Measurements from ENCODE around the gene CYP46A1.

DNA sequence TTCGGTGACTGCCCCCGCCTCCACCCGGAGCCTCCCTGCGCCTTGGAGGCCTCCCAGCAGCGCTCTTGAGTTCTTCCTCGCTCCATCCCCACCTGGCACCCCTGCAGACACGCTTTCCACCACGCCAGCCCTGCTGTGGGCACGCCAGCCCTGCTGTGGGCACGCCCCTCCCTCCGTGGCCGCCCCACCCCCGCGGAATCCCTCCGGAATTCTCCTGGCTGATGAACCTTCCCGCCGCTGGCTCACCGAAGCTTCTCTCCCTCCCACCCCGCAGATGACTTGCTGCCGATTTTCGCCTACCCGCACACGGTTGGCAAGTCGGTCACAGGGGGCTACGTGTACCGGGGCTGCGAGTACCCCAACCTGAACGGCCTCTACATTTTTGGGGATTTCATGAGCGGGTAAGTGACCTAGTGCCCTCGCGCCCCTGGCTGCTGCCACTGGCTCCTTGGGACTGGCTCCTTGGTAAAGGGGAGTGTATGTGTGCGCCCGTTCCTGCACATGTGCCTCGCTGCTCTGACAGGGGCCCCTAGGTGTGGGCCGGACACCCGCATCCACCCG, 24.0 kb upstream of the CYP46A1 start:
- TF ChIP-seq, protein P1, sequence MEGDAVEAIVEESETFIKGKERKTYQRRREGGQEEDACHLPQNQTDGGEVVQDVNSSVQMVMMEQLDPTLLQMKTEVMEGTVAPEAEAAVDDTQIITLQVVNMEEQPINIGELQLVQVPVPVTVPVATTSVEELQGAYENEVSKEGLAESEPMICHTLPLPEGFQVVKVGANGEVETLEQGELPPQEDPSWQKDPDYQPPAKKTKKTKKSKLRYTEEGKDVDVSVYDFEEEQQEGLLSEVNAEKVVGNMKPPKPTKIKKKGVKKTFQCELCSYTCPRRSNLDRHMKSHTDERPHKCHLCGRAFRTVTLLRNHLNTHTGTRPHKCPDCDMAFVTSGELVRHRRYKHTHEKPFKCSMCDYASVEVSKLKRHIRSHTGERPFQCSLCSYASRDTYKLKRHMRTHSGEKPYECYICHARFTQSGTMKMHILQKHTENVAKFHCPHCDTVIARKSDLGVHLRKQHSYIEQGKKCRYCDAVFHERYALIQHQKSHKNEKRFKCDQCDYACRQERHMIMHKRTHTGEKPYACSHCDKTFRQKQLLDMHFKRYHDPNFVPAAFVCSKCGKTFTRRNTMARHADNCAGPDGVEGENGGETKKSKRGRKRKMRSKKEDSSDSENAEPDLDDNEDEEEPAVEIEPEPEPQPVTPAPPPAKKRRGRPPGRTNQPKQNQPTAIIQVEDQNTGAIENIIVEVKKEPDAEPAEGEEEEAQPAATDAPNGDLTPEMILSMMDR (tag by site-specific recombination; IDR thresholded peaks at IDR 0.05), result no peak
- TF ChIP-seq ZNF791 (tag by site-specific recombination; IDR thresholded peaks at IDR 0.05), result no peak
- TF ChIP-seq ZNF624 (tag by site-specific recombination; IDR thresholded peaks at IDR 0.05), result no peak
- TF ChIP-seq ZNF274 (IDR thresholded peaks at IDR 0.05; ENCODE audit: low read length), result no peak
- TF ChIP-seq ZNF274 (tag by site-specific recombination; IDR thresholded peaks at IDR 0.05; ENCODE audit: borderline replicate concordance), result no peak
- TF ChIP-seq ZNF302 (tag by site-specific recombination; IDR thresholded peaks at IDR 0.05; ENCODE audit: low read depth), result no peak
- TF ChIP-seq, protein P2, sequence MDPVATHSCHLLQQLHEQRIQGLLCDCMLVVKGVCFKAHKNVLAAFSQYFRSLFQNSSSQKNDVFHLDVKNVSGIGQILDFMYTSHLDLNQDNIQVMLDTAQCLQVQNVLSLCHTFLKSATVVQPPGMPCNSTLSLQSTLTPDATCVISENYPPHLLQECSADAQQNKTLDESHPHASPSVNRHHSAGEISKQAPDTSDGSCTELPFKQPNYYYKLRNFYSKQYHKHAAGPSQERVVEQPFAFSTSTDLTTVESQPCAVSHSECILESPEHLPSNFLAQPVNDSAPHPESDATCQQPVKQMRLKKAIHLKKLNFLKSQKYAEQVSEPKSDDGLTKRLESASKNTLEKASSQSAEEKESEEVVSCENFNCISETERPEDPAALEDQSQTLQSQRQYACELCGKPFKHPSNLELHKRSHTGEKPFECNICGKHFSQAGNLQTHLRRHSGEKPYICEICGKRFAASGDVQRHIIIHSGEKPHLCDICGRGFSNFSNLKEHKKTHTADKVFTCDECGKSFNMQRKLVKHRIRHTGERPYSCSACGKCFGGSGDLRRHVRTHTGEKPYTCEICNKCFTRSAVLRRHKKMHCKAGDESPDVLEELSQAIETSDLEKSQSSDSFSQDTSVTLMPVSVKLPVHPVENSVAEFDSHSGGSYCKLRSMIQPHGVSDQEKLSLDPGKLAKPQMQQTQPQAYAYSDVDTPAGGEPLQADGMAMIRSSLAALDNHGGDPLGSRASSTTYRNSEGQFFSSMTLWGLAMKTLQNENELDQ (tag by site-specific recombination; IDR thresholded peaks at IDR 0.05; ENCODE audit: low read depth), result no peak
- no peak for TF ChIP-seq SP7 (tag by site-specific recombination; IDR thresholded peaks at IDR 0.05)
- no peak for TF ChIP-seq WT1 (tag by site-specific recombination; IDR thresholded peaks at IDR 0.05)
- TF ChIP-seq, protein P3, sequence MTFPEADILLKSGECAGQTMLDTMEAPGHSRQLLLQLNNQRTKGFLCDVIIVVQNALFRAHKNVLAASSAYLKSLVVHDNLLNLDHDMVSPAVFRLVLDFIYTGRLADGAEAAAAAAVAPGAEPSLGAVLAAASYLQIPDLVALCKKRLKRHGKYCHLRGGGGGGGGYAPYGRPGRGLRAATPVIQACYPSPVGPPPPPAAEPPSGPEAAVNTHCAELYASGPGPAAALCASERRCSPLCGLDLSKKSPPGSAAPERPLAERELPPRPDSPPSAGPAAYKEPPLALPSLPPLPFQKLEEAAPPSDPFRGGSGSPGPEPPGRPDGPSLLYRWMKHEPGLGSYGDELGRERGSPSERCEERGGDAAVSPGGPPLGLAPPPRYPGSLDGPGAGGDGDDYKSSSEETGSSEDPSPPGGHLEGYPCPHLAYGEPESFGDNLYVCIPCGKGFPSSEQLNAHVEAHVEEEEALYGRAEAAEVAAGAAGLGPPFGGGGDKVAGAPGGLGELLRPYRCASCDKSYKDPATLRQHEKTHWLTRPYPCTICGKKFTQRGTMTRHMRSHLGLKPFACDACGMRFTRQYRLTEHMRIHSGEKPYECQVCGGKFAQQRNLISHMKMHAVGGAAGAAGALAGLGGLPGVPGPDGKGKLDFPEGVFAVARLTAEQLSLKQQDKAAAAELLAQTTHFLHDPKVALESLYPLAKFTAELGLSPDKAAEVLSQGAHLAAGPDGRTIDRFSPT (tag by site-specific recombination; IDR thresholded peaks at IDR 0.05), result no peak
- TF ChIP-seq ZNF747 (tag by site-specific recombination; IDR thresholded peaks at IDR 0.05), result no peak
